ENCODE measurements around the gene SHKBP1.

Gene SHKBP1

DNA sequence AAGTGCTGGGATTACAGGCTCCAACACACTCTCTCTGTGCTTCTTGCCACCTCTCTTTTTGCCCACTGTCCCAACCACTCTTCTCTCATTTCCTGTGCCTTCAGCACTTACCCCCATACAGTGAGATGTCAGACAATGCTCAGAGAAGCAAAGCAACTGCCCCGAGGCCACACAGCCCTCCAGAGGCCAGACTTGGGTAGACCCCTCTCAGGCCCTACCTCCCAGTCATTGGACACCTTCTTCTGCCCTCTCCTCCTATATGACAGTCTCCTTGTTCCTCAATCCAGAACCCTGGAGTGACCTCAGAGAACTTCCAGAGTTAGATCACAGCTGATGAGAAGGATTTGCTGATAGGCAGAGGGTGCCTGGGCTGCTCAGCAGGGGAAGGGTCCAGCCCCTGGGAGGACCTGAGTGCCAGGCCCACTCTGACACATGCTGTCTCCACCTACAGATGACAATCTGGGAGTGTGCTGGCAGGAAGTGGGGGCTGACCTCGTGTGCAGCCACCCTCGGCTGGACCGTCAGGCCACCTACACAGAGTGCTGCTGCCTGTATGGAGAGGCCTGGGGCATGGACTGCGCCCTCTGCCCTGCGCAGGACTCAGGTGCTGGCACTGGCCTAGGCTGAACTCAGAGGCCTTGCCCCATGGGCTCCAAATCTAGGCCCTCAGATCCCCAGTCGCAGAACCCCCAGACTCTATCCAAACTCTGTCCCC lies 48.9 kb downstream of the SHKBP1 start:
- Histone ChIP-seq H3K9ac (ENCODE audit: low read length) (no peak overlapping the region), H2BK120ac (ENCODE audit: low read depth, low read length) (no peak overlapping the region), H2AK5ac (ENCODE audit: low read length, severe bottlenecking) (no peak overlapping the region), H3K4me3 (ENCODE audit: insufficient read depth in 1 of 2, low read depth in 1 of 2, low read length in 2 of 2) (no peak overlapping the region), H3K79me1 (replicated peaks; ENCODE audit: low read length, poor library complexity, severe bottlenecking) (peaks cover 2% of the 10 kb centered on the region), H3K18ac (ENCODE audit: low read depth in 1 of 2, low read length in 2 of 2) (no peak overlapping the region), H3K14ac (ENCODE audit: low read length in 2 of 2) (no peak overlapping the region), H4K91ac (ENCODE audit: low read length) (peak overlapping the region; percentile 22), H3K4ac (ENCODE audit: low read depth in 1 of 2, low read length in 2 of 2) (no peak overlapping the region), H2AFZ (ENCODE audit: low read depth, low read length) (no peak overlapping the region), H2BK15ac (ENCODE audit: low read depth, poor library complexity, severe bottlenecking) (no peak overlapping the region), H3K4me1 (ENCODE audit: control insufficient read depth, insufficient read depth, low read depth, low read length) (peaks cover 22% of the 10 kb centered on the region), H3K9me3 (ENCODE audit: control insufficient read depth, low read length) (no peaks in the 10 kb centered on the region), H4K8ac (ENCODE audit: low read length) (no peak overlapping the region), H3K27me3 (ENCODE audit: control insufficient read depth in 1 of 2, insufficient read depth in 1 of 2, low read length in 2 of 2) (no peaks in the 10 kb centered on the region), H3K4me2 (ENCODE audit: low read length, poor library complexity, severe bottlenecking) (no peak overlapping the region), H2BK12ac (ENCODE audit: low read length in 2 of 2) (no peak overlapping the region), H3K23ac (ENCODE audit: low read length in 2 of 2) (no peak overlapping the region), H3K36me3 (ENCODE audit: control insufficient read depth in 1 of 2, insufficient read depth in 2 of 2, low read depth in 1 of 2, low read length in 2 of 2) (peaks cover 31 to 52% of the 10 kb centered on the region in 2 experiments), H3K27ac (ENCODE audit: low read length, poor library complexity, severe bottlenecking) (no peak overlapping the region), H2BK5ac (ENCODE audit: low read depth, low read length, poor library complexity, severe bottlenecking) (no peak overlapping the region)
- 76% methylated on average over 7 of the region's 7 CpGs for WGBS
- DNase-seq: no peak

DNA sequence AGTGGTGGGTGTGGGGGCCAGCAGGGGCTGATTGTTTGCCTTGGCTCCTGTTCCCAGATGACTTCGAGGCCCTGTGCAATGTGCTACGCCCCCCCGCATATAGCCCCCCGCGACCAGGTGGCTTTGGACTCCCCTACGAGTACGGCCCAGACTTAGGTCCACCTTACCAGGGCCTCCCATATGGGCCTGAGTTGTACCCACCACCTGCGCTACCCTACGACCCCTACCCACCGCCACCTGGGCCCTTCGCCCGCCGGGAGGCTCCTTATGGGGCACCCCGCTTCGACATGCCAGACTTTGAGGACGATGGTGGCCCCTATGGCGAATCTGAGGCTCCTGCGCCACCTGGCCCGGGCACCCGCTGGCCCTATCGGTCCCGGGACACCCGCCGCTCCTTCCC lies 50.2 kb downstream of the SHKBP1 start:
- H2BK12ac ChIP-seq (ENCODE audit: low read length in 2 of 2): no peak overlapping the region
- H3K36me3 ChIP-seq (ENCODE audit: control insufficient read depth in 1 of 2, insufficient read depth in 2 of 2, low read depth in 1 of 2, low read length in 2 of 2): peaks cover 25 to 47% of the 10 kb centered on the region in 2 experiments
- H2BK15ac ChIP-seq (ENCODE audit: low read depth, poor library complexity, severe bottlenecking): no peak overlapping the region
- H2BK120ac ChIP-seq (ENCODE audit: low read depth, low read length): no peak overlapping the region
- H3K23ac ChIP-seq (ENCODE audit: low read length in 2 of 2): no peak overlapping the region
- DNase-seq: no peak
- H3K9ac ChIP-seq (ENCODE audit: low read length): no peak overlapping the region
- H3K9me3 ChIP-seq (ENCODE audit: control insufficient read depth, low read length): no peaks in the 10 kb centered on the region
- no peak overlapping the region for H4K91ac ChIP-seq (ENCODE audit: low read length)
- no peak overlapping the region for H3K14ac ChIP-seq (ENCODE audit: low read length in 2 of 2)
- H3K4ac ChIP-seq (ENCODE audit: low read depth in 1 of 2, low read length in 2 of 2): no peak overlapping the region
- no peak overlapping the region for H3K4me3 ChIP-seq (ENCODE audit: insufficient read depth in 1 of 2, low read depth in 1 of 2, low read length in 2 of 2)
- no peak overlapping the region for H4K8ac ChIP-seq (ENCODE audit: low read length)
- no peak overlapping the region for H2AFZ ChIP-seq (ENCODE audit: low read depth, low read length)
- 95% methylated on average over 24 of the region's 24 CpGs for WGBS
- no peaks in the 10 kb centered on the region for H3K27me3 ChIP-seq (ENCODE audit: control insufficient read depth in 1 of 2, insufficient read depth in 1 of 2, low read length in 2 of 2)
- no peaks in the 10 kb centered on the region for H3K79me1 ChIP-seq (replicated peaks; ENCODE audit: low read length, poor library complexity, severe bottlenecking)
- H3K4me2 ChIP-seq (ENCODE audit: low read length, poor library complexity, severe bottlenecking): no peak overlapping the region
- H2BK5ac ChIP-seq (ENCODE audit: low read depth, low read length, poor library complexity, severe bottlenecking): no peak overlapping the region
- H3K18ac ChIP-seq (ENCODE audit: low read depth in 1 of 2, low read length in 2 of 2): no peak overlapping the region
- no peak overlapping the region for H3K27ac ChIP-seq (ENCODE audit: low read length, poor library complexity, severe bottlenecking)
- H2AK5ac ChIP-seq (ENCODE audit: low read length, severe bottlenecking): no peak overlapping the region
- peaks cover 22% of the 10 kb centered on the region for H3K4me1 ChIP-seq (ENCODE audit: control insufficient read depth, insufficient read depth, low read depth, low read length)

DNA sequence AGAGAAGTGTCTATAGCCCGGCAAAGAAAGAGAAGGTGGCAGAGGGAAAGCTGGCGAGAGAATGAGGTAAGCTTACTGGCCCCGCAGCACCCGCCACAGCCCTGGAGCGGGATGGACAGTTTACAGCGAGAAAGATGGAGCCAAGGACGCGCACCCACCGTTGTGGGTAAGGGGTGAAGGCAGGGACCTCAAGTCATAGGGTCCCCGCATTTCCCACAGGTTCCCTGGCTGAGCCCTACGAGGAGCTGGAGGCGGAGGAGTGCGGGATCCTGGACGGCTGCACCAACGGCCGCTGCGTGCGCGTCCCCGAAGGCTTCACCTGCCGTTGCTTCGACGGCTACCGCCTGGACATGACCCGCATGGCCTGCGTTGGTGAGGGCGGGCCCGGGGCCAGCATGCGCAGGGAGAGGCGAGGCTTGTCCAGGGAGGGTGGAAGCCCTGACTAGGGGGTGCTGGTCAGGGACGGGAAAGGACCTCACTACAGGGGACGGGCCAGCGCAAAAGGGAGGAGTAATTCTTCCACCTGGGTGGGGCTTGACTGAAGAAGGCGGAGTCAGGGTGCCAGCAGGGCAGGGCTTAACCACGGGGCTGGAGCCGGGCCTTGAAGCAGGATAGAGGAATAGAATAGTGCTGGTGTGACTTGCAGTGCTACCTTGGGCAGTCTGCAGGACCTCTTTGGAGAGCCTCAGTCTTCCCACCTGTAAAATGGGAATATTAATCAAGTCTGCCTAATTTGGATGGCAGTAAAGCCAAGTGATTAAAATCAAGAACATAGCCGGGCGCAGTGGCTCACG lies 51.0 kb downstream of the SHKBP1 start:
- Histone ChIP-seq H3K14ac (ENCODE audit: low read length in 2 of 2) (peak overlapping the region in 1 of 2 experiments; percentile 86), H3K23ac (ENCODE audit: low read length in 2 of 2) (no peak overlapping the region), H2BK120ac (ENCODE audit: low read depth, low read length) (no peak overlapping the region), H2BK15ac (ENCODE audit: low read depth, poor library complexity, severe bottlenecking) (peak overlapping the region; percentile 80), H3K27me3 (ENCODE audit: control insufficient read depth in 1 of 2, insufficient read depth in 1 of 2, low read length in 2 of 2) (no peaks in the 10 kb centered on the region), H3K9ac (ENCODE audit: low read length) (no peak overlapping the region), H3K9me3 (ENCODE audit: control insufficient read depth, low read length) (no peaks in the 10 kb centered on the region), H4K91ac (ENCODE audit: low read length) (no peak overlapping the region), H3K79me1 (replicated peaks; ENCODE audit: low read length, poor library complexity, severe bottlenecking) (no peaks in the 10 kb centered on the region), H2AFZ (ENCODE audit: low read depth, low read length) (no peak overlapping the region), H2AK5ac (ENCODE audit: low read length, severe bottlenecking) (no peak overlapping the region), H3K4ac (ENCODE audit: low read depth in 1 of 2, low read length in 2 of 2) (no peak overlapping the region), H3K36me3 (ENCODE audit: control insufficient read depth in 1 of 2, insufficient read depth in 2 of 2, low read depth in 1 of 2, low read length in 2 of 2) (peaks cover 18 to 39% of the 10 kb centered on the region in 2 experiments), H3K18ac (ENCODE audit: low read depth in 1 of 2, low read length in 2 of 2) (no peak overlapping the region), H3K4me2 (ENCODE audit: low read length, poor library complexity, severe bottlenecking) (no peak overlapping the region), H3K27ac (ENCODE audit: low read length, poor library complexity, severe bottlenecking) (no peak overlapping the region), H4K8ac (ENCODE audit: low read length) (peak overlapping the region; percentile 62), H3K4me1 (ENCODE audit: control insufficient read depth, insufficient read depth, low read depth, low read length) (peaks cover 22% of the 10 kb centered on the region), H2BK12ac (ENCODE audit: low read length in 2 of 2) (no peak overlapping the region), H3K4me3 (ENCODE audit: insufficient read depth in 1 of 2, low read depth in 1 of 2, low read length in 2 of 2) (no peak overlapping the region), H2BK5ac (ENCODE audit: low read depth, low read length, poor library complexity, severe bottlenecking) (no peak overlapping the region)
- DNase-seq: no peak
- 96% methylated on average over 39 of the region's 39 CpGs for whole genome bisulfite sequencing

DNA sequence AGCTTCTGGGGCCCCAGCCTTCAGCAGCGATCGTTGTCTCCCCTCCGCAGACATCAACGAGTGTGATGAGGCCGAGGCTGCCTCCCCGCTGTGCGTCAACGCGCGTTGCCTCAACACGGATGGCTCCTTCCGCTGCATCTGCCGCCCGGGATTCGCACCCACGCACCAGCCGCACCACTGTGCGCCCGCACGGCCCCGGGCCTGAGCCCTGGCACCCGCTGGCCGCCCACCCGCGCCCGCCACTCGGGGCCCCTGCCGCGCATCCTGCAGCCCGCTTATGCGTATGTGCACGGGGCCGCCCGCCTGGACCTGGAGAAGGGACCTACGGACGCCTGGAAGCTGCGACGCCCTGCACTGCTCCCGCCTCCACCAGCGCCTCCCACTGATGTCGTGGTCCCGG lies 52.7 kb downstream of the SHKBP1 start:
- no peaks in the 10 kb centered on the region for H3K9me3 ChIP-seq (ENCODE audit: control insufficient read depth, low read length)
- H3K4me1 ChIP-seq (ENCODE audit: control insufficient read depth, insufficient read depth, low read depth, low read length): peaks cover 18% of the 10 kb centered on the region
- H4K91ac ChIP-seq (ENCODE audit: low read length): no peak overlapping the region
- no peaks in the 10 kb centered on the region for H3K27me3 ChIP-seq (ENCODE audit: control insufficient read depth in 1 of 2, insufficient read depth in 1 of 2, low read length in 2 of 2)
- H3K27ac ChIP-seq (ENCODE audit: low read length, poor library complexity, severe bottlenecking): no peak overlapping the region
- H3K23ac ChIP-seq (ENCODE audit: low read length in 2 of 2): no peak overlapping the region
- no peak overlapping the region for H2BK5ac ChIP-seq (ENCODE audit: low read depth, low read length, poor library complexity, severe bottlenecking)
- H2BK12ac ChIP-seq (ENCODE audit: low read length in 2 of 2): no peak overlapping the region
- H3K36me3 ChIP-seq (ENCODE audit: control insufficient read depth in 1 of 2, insufficient read depth in 2 of 2, low read depth in 1 of 2, low read length in 2 of 2): peaks cover 17 to 37% of the 10 kb centered on the region in 2 experiments
- no peak overlapping the region for H2BK15ac ChIP-seq (ENCODE audit: low read depth, poor library complexity, severe bottlenecking)
- DNase-seq: no peak
- no peak overlapping the region for H2AFZ ChIP-seq (ENCODE audit: low read depth, low read length)
- WGBS: 97% methylated on average over 42 of the region's 42 CpGs
- no peak overlapping the region for H3K4me3 ChIP-seq (ENCODE audit: insufficient read depth in 1 of 2, low read depth in 1 of 2, low read length in 2 of 2)
- no peaks in the 10 kb centered on the region for H3K79me1 ChIP-seq (replicated peaks; ENCODE audit: low read length, poor library complexity, severe bottlenecking)
- no peak overlapping the region for H4K8ac ChIP-seq (ENCODE audit: low read length)
- no peak overlapping the region for H3K18ac ChIP-seq (ENCODE audit: low read depth in 1 of 2, low read length in 2 of 2)
- H2BK120ac ChIP-seq (ENCODE audit: low read depth, low read length): no peak overlapping the region
- no peak overlapping the region for H3K4ac ChIP-seq (ENCODE audit: low read depth in 1 of 2, low read length in 2 of 2)
- H2AK5ac ChIP-seq (ENCODE audit: low read length, severe bottlenecking): no peak overlapping the region
- no peak overlapping the region for H3K9ac ChIP-seq (ENCODE audit: low read length)
- H3K14ac ChIP-seq (ENCODE audit: low read length in 2 of 2): no peak overlapping the region
- no peak overlapping the region for H3K4me2 ChIP-seq (ENCODE audit: low read length, poor library complexity, severe bottlenecking)

Data from mesenchymal stem cell (in vitro differentiated cells and primary cell).